Nephron progenitor cell (in vitro differentiated cells): ENCODE measurements around the gene NTSR2.
A peak's percentile ranks its signal among the peaks of the same experiment; 100 is the strongest.

Experiments used
- DNase-seq: peaks from one replicate; pipeline ENCODE4 v3.0.0; 2021
- H3K27ac Mint-ChIP-seq: 2 replicates; pipeline ENCODE4 v1.8.0; 2021; ENCODE audit warnings: mild to moderate bottlenecking, moderate library complexity, mixed read lengths
- H3K27me3 Mint-ChIP-seq: 2 replicates; pipeline ENCODE4 v1.8.0; 2021; ENCODE audit warnings: mild to moderate bottlenecking, low read depth, mixed read lengths; ENCODE audit not compliant: poor library complexity
- H3K36me3 Mint-ChIP-seq: 2 replicates; pipeline ENCODE4 v1.8.0; 2021; ENCODE audit warnings: low read depth, mixed read lengths
- H3K4me1 Mint-ChIP-seq: 2 replicates; pipeline ENCODE4 v1.8.0; 2021; ENCODE audit warnings: mixed read lengths
- H3K4me3 Mint-ChIP-seq: 2 replicates; pipeline ENCODE4 v1.8.0; 2021; ENCODE audit warnings: mild to moderate bottlenecking, moderate library complexity, mixed read lengths
- H3K9me3 Mint-ChIP-seq: 2 replicates; pipeline ENCODE4 v1.8.0; 2021; ENCODE audit warnings: mild to moderate bottlenecking, moderate library complexity, mixed read lengths
- CTCF ChIP-seq: fragments of 200-600 bp; sonication (generic); IDR thresholded peaks from 2 replicates; pipeline ENCODE4 v1.5.0; 2021; ENCODE audit warnings: antibody characterized with exemption

The NTSR2 gene

GRCh38 chr2:11637546-11637945, 32.4 kb downstream of the NTSR2 start:
- no peak overlapping the region for H3K27ac Mint-ChIP-seq
- TF ChIP-seq CTCF, result no peak
- DNase-seq, result no peak
- no peaks in the 10 kb centered on the region for H3K27me3 Mint-ChIP-seq
- no peak overlapping the region for H3K4me3 Mint-ChIP-seq
- H3K4me1 Mint-ChIP-seq, result no peaks in the 10 kb centered on the region
- H3K36me3 Mint-ChIP-seq, result peaks cover 54% of the 10 kb centered on the region
- no peaks in the 10 kb centered on the region for H3K9me3 Mint-ChIP-seq

- Mint-ChIP-seq H3K27ac (peak overlapping the region; percentile 75), H3K27me3 (no peaks in the 10 kb centered on the region), H3K9me3 (no peaks in the 10 kb centered on the region), H3K4me1 (no peaks in the 10 kb centered on the region), H3K36me3 (peaks cover 54% of the 10 kb centered on the region), H3K4me3 (no peak overlapping the region)
- TF ChIP-seq CTCF, result no peak
- DNase-seq, result no peak
Measured at GRCh38 chr2:11636593-11637295, 33.3 kb downstream of the NTSR2 start.

- H3K9me3 Mint-ChIP-seq, result no peaks in the 10 kb centered on the region
- no peak for TF ChIP-seq CTCF
- H3K27ac Mint-ChIP-seq, result no peak overlapping the region
Measured at GRCh38 chr2:11635141-11635540, 34.9 kb downstream of the NTSR2 start.

GRCh38 chr2:11634584-11634983, 35.4 kb downstream of the NTSR2 start:
- no peaks in the 10 kb centered on the region for H3K9me3 Mint-ChIP-seq
- no peaks in the 10 kb centered on the region for H3K4me1 Mint-ChIP-seq
- peaks cover 56% of the 10 kb centered on the region for H3K36me3 Mint-ChIP-seq
- no peak for TF ChIP-seq CTCF
- no peak overlapping the region for H3K27ac Mint-ChIP-seq
- no peak for DNase-seq
- no peaks in the 10 kb centered on the region for H3K27me3 Mint-ChIP-seq
- H3K4me3 Mint-ChIP-seq, result no peak overlapping the region

More at GRCh38 chr2:11635141-11635540, 34.9 kb downstream of the NTSR2 start:
- DNase-seq, result no peak
- Mint-ChIP-seq H3K36me3 (peaks cover 56% of the 10 kb centered on the region), H3K4me3 (no peak overlapping the region), H3K4me1 (no peaks in the 10 kb centered on the region), H3K27me3 (no peaks in the 10 kb centered on the region)

- Mint-ChIP-seq H3K27me3 (no peaks in the 10 kb centered on the region), H3K4me1 (no peaks in the 10 kb centered on the region), H3K27ac (no peak overlapping the region), H3K36me3 (peaks cover 55% of the 10 kb centered on the region), H3K9me3 (no peaks in the 10 kb centered on the region), H3K4me3 (no peak overlapping the region)
- TF ChIP-seq CTCF, result no peak
- no peak for DNase-seq
Measured at GRCh38 chr2:11633923-11634478, 36.0 kb downstream of the NTSR2 start.

- Mint-ChIP-seq H3K27me3 (no peaks in the 10 kb centered on the region), H3K4me1 (no peaks in the 10 kb centered on the region), H3K36me3 (peaks cover 74% of the 10 kb centered on the region), H3K9me3 (no peaks in the 10 kb centered on the region), H3K27ac (no peak overlapping the region), H3K4me3 (no peak overlapping the region)
- TF ChIP-seq CTCF, result no peak
- no peak for DNase-seq
Measured at GRCh38 chr2:11631462-11631861, 38.5 kb downstream of the NTSR2 start.
